Neural cell (in vitro differentiated cells): ENCODE results near the gene CYP46A1.

Source experiments
- TAF1 ChIP-seq: IDR thresholded peaks from 2 replicates; pipeline ENCODE4 v1.6.1; 2012; ENCODE audit warnings: low read depth
- TF ChIP-seq, protein P1 (sequence below): fragments of 450-650 bp; IDR thresholded peaks from 2 replicates; pipeline ENCODE4 v1.5.1; 2014; ENCODE audit warnings: antibody characterized with exemption, mild to moderate bottlenecking, moderate library complexity; ENCODE audit not compliant: poor library complexity, severe bottlenecking

DNA sequence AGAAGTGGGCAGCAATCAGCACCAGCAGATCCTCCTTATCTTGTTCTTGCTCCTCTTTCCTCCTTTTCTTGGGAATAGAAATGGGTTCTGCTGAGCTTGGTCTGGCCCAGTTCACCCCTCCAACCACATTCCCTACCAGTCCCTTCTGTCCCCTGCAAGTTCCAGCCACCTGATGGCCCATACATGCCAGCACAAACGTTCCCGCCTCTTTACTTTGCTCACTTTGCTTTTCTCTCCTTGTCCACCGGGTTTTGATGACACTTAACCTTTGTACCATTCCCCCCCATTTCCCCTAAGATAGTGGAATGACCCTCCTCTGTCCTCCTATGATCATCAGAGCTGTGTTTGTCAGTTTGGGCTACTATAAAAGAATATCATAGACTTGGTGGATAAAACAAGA, 85.7 kb downstream of the CYP46A1 start:
- TF ChIP-seq, protein P1, sequence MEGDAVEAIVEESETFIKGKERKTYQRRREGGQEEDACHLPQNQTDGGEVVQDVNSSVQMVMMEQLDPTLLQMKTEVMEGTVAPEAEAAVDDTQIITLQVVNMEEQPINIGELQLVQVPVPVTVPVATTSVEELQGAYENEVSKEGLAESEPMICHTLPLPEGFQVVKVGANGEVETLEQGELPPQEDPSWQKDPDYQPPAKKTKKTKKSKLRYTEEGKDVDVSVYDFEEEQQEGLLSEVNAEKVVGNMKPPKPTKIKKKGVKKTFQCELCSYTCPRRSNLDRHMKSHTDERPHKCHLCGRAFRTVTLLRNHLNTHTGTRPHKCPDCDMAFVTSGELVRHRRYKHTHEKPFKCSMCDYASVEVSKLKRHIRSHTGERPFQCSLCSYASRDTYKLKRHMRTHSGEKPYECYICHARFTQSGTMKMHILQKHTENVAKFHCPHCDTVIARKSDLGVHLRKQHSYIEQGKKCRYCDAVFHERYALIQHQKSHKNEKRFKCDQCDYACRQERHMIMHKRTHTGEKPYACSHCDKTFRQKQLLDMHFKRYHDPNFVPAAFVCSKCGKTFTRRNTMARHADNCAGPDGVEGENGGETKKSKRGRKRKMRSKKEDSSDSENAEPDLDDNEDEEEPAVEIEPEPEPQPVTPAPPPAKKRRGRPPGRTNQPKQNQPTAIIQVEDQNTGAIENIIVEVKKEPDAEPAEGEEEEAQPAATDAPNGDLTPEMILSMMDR, result no peak
- no peak for TF ChIP-seq TAF1
